ENCODE data around the gene COL19A1. TPM values are rescaled to one million over a fixed set of nuclear protein-coding genes. Genes with fewer than 3 reads are reported as not detected.

Gene COL19A1
- total and polyA plus RNA-seq, 2 experiments from 2014 or later, result not detected

DNA sequence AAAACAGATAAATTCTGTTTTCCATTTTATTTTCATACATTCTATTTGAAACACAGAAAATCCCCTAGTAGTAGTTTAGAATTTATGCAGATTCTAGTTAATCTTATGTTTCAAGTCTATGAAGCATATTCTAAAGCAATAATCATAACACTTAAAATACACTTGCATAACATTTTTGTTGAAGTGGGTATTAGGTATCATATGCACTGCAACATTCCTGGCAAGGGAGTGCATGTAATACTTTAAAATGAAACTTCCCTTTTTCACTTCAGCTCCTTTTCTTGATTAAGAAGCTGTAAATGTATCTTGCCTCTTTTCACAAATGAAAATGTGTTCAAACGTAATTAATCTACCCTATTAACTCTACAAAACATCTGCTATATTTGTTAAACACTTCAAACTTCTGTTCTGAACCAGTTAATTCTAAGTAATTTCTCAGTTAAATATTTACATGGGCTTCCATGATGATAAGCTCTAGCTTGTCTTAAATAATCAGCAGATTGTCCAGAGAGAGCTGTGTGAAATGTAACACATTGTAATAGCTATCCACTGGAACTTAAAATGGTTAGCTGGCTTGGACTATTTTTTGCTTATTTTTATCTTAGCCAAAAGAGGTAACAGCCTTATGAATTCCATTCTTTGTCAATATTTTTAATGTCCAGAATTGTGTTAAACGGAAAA lies 192.8 kb downstream of the COL19A1 start:
- H3K4me1 ChIP-seq (ENCODE audit: insufficient read depth), result no peaks in the 10 kb centered on the region
- H2AFZ ChIP-seq, result no peak overlapping the region
- H3K36me3 Mint-ChIP-seq (ENCODE audit: low read depth), result no peaks in the 10 kb centered on the region
- H3K27me3 ChIP-seq (ENCODE audit: insufficient read depth), result no peaks in the 10 kb centered on the region
- DNase-seq (ENCODE audit: low spot score) (no peak), ATAC-seq (no peak)
- no peak overlapping the region for H3K27ac ChIP-seq (ENCODE audit: low read depth)
- H3K4me3 ChIP-seq, result no peak overlapping the region
- H3K36me3 ChIP-seq (ENCODE audit: insufficient read depth), result no peaks in the 10 kb centered on the region
- no peak overlapping the region for H3K27ac Mint-ChIP-seq
- H3K4me1 Mint-ChIP-seq, result no peaks in the 10 kb centered on the region
- no peaks in the 10 kb centered on the region for H3K9me2 ChIP-seq (ENCODE audit: insufficient read depth)
- no peaks in the 10 kb centered on the region for H3K9me3 Mint-ChIP-seq
- no peaks in the 10 kb centered on the region for H4K20me1 ChIP-seq (replicated peaks; ENCODE audit: insufficient read depth)
- no peaks in the 10 kb centered on the region for H3F3A ChIP-seq (replicated peaks; ENCODE audit: low read depth)
- no peak for TF ChIP-seq EZH2phosphoT487 (IDR thresholded peaks at IDR 0.05; ENCODE audit: unreplicated experiment)
- TF ChIP-seq CREB1 (CRISPR knock-in tag; IDR thresholded peaks at IDR 0.05; ENCODE audit: low read depth), result no peak
- no peak for TF ChIP-seq ZNF331 (CRISPR knock-in tag; IDR thresholded peaks at IDR 0.05; ENCODE audit: low read depth)
- no peak for TF ChIP-seq JUNB (IDR thresholded peaks at IDR 0.05; ENCODE audit: unreplicated experiment)
- TF ChIP-seq, protein P1, sequence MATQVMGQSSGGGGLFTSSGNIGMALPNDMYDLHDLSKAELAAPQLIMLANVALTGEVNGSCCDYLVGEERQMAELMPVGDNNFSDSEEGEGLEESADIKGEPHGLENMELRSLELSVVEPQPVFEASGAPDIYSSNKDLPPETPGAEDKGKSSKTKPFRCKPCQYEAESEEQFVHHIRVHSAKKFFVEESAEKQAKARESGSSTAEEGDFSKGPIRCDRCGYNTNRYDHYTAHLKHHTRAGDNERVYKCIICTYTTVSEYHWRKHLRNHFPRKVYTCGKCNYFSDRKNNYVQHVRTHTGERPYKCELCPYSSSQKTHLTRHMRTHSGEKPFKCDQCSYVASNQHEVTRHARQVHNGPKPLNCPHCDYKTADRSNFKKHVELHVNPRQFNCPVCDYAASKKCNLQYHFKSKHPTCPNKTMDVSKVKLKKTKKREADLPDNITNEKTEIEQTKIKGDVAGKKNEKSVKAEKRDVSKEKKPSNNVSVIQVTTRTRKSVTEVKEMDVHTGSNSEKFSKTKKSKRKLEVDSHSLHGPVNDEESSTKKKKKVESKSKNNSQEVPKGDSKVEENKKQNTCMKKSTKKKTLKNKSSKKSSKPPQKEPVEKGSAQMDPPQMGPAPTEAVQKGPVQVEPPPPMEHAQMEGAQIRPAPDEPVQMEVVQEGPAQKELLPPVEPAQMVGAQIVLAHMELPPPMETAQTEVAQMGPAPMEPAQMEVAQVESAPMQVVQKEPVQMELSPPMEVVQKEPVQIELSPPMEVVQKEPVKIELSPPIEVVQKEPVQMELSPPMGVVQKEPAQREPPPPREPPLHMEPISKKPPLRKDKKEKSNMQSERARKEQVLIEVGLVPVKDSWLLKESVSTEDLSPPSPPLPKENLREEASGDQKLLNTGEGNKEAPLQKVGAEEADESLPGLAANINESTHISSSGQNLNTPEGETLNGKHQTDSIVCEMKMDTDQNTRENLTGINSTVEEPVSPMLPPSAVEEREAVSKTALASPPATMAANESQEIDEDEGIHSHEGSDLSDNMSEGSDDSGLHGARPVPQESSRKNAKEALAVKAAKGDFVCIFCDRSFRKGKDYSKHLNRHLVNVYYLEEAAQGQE (IDR thresholded peaks at IDR 0.05; ENCODE audit: unreplicated experiment), result no peak
- no peak overlapping the region for H3K4me2 ChIP-seq
- H3K79me2 ChIP-seq (replicated peaks; ENCODE audit: insufficient read depth), result no peaks in the 10 kb centered on the region
- H3K4me3 Mint-ChIP-seq, result no peak overlapping the region
- no peaks in the 10 kb centered on the region for H3K27me3 Mint-ChIP-seq (ENCODE audit: insufficient read depth, low read depth, poor library complexity)

DNA sequence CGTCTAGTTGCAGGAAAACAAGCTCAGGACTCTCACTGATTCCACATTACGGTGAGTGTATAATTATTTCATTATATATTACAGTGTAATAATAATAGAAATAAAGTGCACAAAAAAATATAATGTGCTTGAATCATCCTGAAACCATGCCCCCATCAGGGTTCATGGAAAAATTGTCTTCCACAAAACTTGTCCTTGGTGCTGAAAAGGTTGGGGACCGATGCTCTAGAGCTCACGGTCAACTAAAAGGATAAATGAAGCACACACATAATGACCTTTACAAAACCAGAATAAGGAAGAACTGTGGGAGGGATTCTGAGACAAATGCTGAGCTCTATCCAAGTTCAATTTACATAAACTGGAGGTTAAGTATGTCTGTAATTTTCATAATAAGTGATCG lies 194.3 kb downstream of the COL19A1 start:
- H3K27ac Mint-ChIP-seq, result no peak overlapping the region
- H3K4me3 Mint-ChIP-seq, result no peak overlapping the region
- DNase-seq (ENCODE audit: low spot score) (no peak), ATAC-seq (no peak)
- H3K9me2 ChIP-seq (ENCODE audit: insufficient read depth), result no peaks in the 10 kb centered on the region
- H3K4me3 ChIP-seq, result no peak overlapping the region
- H3K27ac ChIP-seq (ENCODE audit: low read depth), result no peak overlapping the region
- no peaks in the 10 kb centered on the region for H3K4me1 ChIP-seq (ENCODE audit: insufficient read depth)
- no peaks in the 10 kb centered on the region for H3K27me3 ChIP-seq (ENCODE audit: insufficient read depth)
- H3F3A ChIP-seq (replicated peaks; ENCODE audit: low read depth), result no peaks in the 10 kb centered on the region
- TF ChIP-seq, protein P1 (IDR thresholded peaks at IDR 0.05; ENCODE audit: unreplicated experiment), result peak; percentile 43
- TF ChIP-seq STAT1 (IDR thresholded peaks at IDR 0.05; ENCODE audit: unreplicated experiment), result no peak
- no peaks in the 10 kb centered on the region for H4K20me1 ChIP-seq (replicated peaks; ENCODE audit: insufficient read depth)
- no peaks in the 10 kb centered on the region for H3K79me2 ChIP-seq (replicated peaks; ENCODE audit: insufficient read depth)
- no peaks in the 10 kb centered on the region for H3K27me3 Mint-ChIP-seq (ENCODE audit: insufficient read depth, low read depth, poor library complexity)
- H3K4me2 ChIP-seq, result no peak overlapping the region
- H2AFZ ChIP-seq, result no peak overlapping the region
- H3K4me1 Mint-ChIP-seq, result no peaks in the 10 kb centered on the region
- no peaks in the 10 kb centered on the region for H3K36me3 Mint-ChIP-seq (ENCODE audit: low read depth)
- no peaks in the 10 kb centered on the region for H3K9me3 Mint-ChIP-seq
- no peaks in the 10 kb centered on the region for H3K36me3 ChIP-seq (ENCODE audit: insufficient read depth)

All from GM23338 (cell line).